Caki2 (cell line): ENCODE results near the gene ZNF367. TPM values are rescaled to one million over a fixed set of nuclear protein-coding genes. Genes with fewer than 3 reads are reported as not detected.

Experiments
- DNase-seq: peaks from one replicate; pipeline ENCODE4 v3.0.0-alpha.2; 2015; ENCODE audit warnings: low read depth
- in situ Hi-C: cut with HindIII; loops from 2 replicates; pipeline ENCODE4 v1.10.0; 2016; ENCODE audit warnings: low sequenced_read_pairs, low pct_unique_long_range_greater_than_20kb, mixed read lengths
- total RNA-seq: library from RNA; depleted of rRNA; stranded (reverse); fragments of >200 nt; shearing (Covaris generic); gene quantifications from 2 replicates; pipeline ENCODE4 v1.2.3, GENCODE V29; 2014; ENCODE audit warnings: low replicate concordance; rRNA removed

Gene ZNF367
- total RNA-seq, 1 experiment from 2014 or later: 22.4 TPM

GRCh38 chr9:96342571-96343245 lies 75.5 kb downstream of the ZNF367 start:
- DNase-seq: no peak
- in situ Hi-C loops: no loop called here

GRCh38 chr9:96340707-96341106 lies 77.5 kb downstream of the ZNF367 start:
- in situ Hi-C loops: no loop called here
- no peak for DNase-seq

GRCh38 chr9:96338299-96338698 lies 79.9 kb downstream of the ZNF367 start:
- in situ Hi-C loops: no loop called here
- DNase-seq: no peak

Other genes starting within 250 kb of the ZNF367 start
- gene HSD17B3, start 116.2 kb downstream of the ZNF367 start, total RNA-seq: 2.4 TPM in 1 of 2 replicates, not detected in the other
- 16.4 and 28.2 TPM in 2 replicates for gene SLC35D2, start 34.7 kb downstream of the ZNF367 start, total RNA-seq
- 28.6 and 32.8 TPM in 2 replicates for gene HABP4, start 31.8 kb upstream of the ZNF367 start, total RNA-seq
- 15.1 and 19.9 TPM in 2 replicates for gene CDC14B, start 201.5 kb upstream of the ZNF367 start, total RNA-seq
- gene PRXL2C, start 236.9 kb upstream of the ZNF367 start, total RNA-seq: 17.0 and 24.2 TPM in 2 replicates